ENCODE data around the gene DTNB.

The DTNB gene

GRCh38 chr2:25334482-25334881 lies 338.9 kb downstream of the DTNB start (continued):
- TF ChIP-seq ZNF639 (tag by site-specific recombination; IDR thresholded peaks at IDR 0.05), result no peak
- no peak for TF ChIP-seq OVOL3 (tag by site-specific recombination; IDR thresholded peaks at IDR 0.05)
- no peak for TF ChIP-seq REPIN1 (tag by site-specific recombination; IDR thresholded peaks at IDR 0.05; ENCODE audit: low read depth)

GRCh38 chr2:25333981-25334380 lies 339.4 kb downstream of the DTNB start:
- CTCF ChIA-PET, result interaction anchor here (0.8 kb wide), 1 partner anchor 28 kb away, joined by 3 read pairs; no protein-coding TSS in a partner anchor
- Histone ChIP-seq H3K27ac (ENCODE audit: extremely low read depth, low read depth, low read length) (no peak overlapping the region), H3K4me3 (ENCODE audit: low read depth, low read length) (no peak overlapping the region), H3K36me3 (ENCODE audit: control insufficient read depth in 2 of 2, insufficient read depth in 1 of 2, low read length in 2 of 2) (no peaks in the 10 kb centered on the region), H3K4me1 (ENCODE audit: control insufficient read depth, insufficient read depth, low read length) (peaks cover 9% of the 10 kb centered on the region; the same call in 1 of the 2 replicates), H3K9me3 (ENCODE audit: control insufficient read depth, insufficient read depth, low read depth, low read length) (no peaks in the 10 kb centered on the region)
- POLR2A ChIA-PET, result no interaction called here
- TF ChIP-seq SP3 (tag by site-specific recombination; IDR thresholded peaks at IDR 0.05) (no peak), ELK4 (IDR thresholded peaks at IDR 0.05; ENCODE audit: borderline replicate concordance, low read depth, low read length) (no peak), ZNF549 (tag by site-specific recombination; IDR thresholded peaks at IDR 0.05) (no peak), ZNF2 (tag by site-specific recombination; IDR thresholded peaks at IDR 0.05) (no peak), KLF1 (tag by site-specific recombination; IDR thresholded peaks at IDR 0.05) (no peak), KLF16 (tag by site-specific recombination; IDR thresholded peaks at IDR 0.05) (no peak), ZNF335 (tag by site-specific recombination; conservative IDR thresholded peaks at IDR 0.05) (no peak), ZNF362 (tag by site-specific recombination; IDR thresholded peaks at IDR 0.05) (no peak), KLF8 (tag by site-specific recombination; IDR thresholded peaks at IDR 0.05) (no peak), ZNF214 (tag by site-specific recombination; IDR thresholded peaks at IDR 0.05; ENCODE audit: borderline replicate concordance) (no peak)

- CTCF ChIA-PET, result no interaction called here
- Histone ChIP-seq H3K36me3 (ENCODE audit: control insufficient read depth in 2 of 2, insufficient read depth in 1 of 2, low read length in 2 of 2) (no peaks in the 10 kb centered on the region), H3K4me1 (ENCODE audit: control insufficient read depth, insufficient read depth, low read length) (peaks cover 9% of the 10 kb centered on the region; the same call in 1 of the 2 replicates), H3K4me3 (ENCODE audit: low read depth, low read length) (no peak overlapping the region), H3K9me3 (ENCODE audit: control insufficient read depth, insufficient read depth, low read depth, low read length) (no peaks in the 10 kb centered on the region), H3K27ac (ENCODE audit: extremely low read depth, low read depth, low read length) (no peak overlapping the region)
- POLR2A ChIA-PET, result no interaction called here
- TF ChIP-seq ZNF792 (tag by site-specific recombination; IDR thresholded peaks at IDR 0.05), result no peak
- no peak for TF ChIP-seq ZNF629 (tag by site-specific recombination; IDR thresholded peaks at IDR 0.05)
- no peak for TF ChIP-seq ZNF670 (tag by site-specific recombination; IDR thresholded peaks at IDR 0.05; ENCODE audit: low read depth)
- no peak for TF ChIP-seq ZNF266 (tag by site-specific recombination; IDR thresholded peaks at IDR 0.05; ENCODE audit: low read depth)
- TF ChIP-seq ZEB2 (tag by site-specific recombination; IDR thresholded peaks at IDR 0.05), result no peak
- TF ChIP-seq ZNF146 (tag by site-specific recombination; IDR thresholded peaks at IDR 0.05), result no peak
- TF ChIP-seq KLF8 (tag by site-specific recombination; IDR thresholded peaks at IDR 0.05), result no peak
- no peak for TF ChIP-seq ZNF155 (tag by site-specific recombination; IDR thresholded peaks at IDR 0.05)
- TF ChIP-seq RBAK (tag by site-specific recombination; IDR thresholded peaks at IDR 0.05), result no peak
- TF ChIP-seq ZNF398 (tag by site-specific recombination; IDR thresholded peaks at IDR 0.05), result no peak
- TF ChIP-seq ZNF449 (tag by site-specific recombination; IDR thresholded peaks at IDR 0.05), result no peak
- no peak for TF ChIP-seq ZNF664 (tag by site-specific recombination; IDR thresholded peaks at IDR 0.05)
- TF ChIP-seq OSR2 (tag by site-specific recombination; IDR thresholded peaks at IDR 0.05), result no peak
- no peak for TF ChIP-seq ZNF280C (tag by site-specific recombination; IDR thresholded peaks at IDR 0.05)
- TF ChIP-seq ZNF621 (tag by site-specific recombination; IDR thresholded peaks at IDR 0.05), result no peak
These were observed 340.8 kb downstream of the DTNB start for GRCh38 chr2:25332571-25332970.
